H1 (cell line): ENCODE data around the gene PCDHGA3. TPM values are rescaled to one million over a fixed set of nuclear protein-coding genes. Genes with fewer than 3 reads are reported as not detected.
"Not testable (repeated sequence)": the region's sequence is repeated elsewhere in the genome, so short reads cannot be mapped to it uniquely, and the experiment has no call there.

Experiments used
- CTCF ChIA-PET: fragments of 300-600 bp; sonication (Branson Sonifier 250); formaldehyde crosslinking; loops from one replicate; lab custom pipeline; 2021; ENCODE audit not compliant: partially characterized antibody; lab: Charles Lee
- POLR2A ChIA-PET: fragments of 300-600 bp; sonication (Branson Sonifier 250); formaldehyde crosslinking; loops from one replicate; lab custom pipeline; 2021; ENCODE audit warnings: inconsistent platforms; ENCODE audit not compliant: partially characterized antibody; lab: Charles Lee
- DNase-seq, 2 experiments: peaks; one replicate each; pipeline versions ENCODE4 v3.0.0 to v3.0.0-alpha.2; 2010 to 2022; ENCODE audit warnings: low spot score in 2 of 2, low read depth in 1 of 2, mixed read lengths in 1 of 2
- FAIRE-seq: peaks from 2 replicates; lab custom pipeline; 2011; peaks lifted over from hg19 to GRCh38; lab: Jason Lieb, UNC
- H2AFZ ChIP-seq: 2 replicates; pipeline ENCODE4 v1.8.1; 2012; ENCODE audit warnings: low read length, inconsistent platforms
- H2AK5ac ChIP-seq: 2 replicates; pipeline ENCODE4 v1.6.1; 2013; ENCODE audit warnings: low read depth, low read length
- H2BK120ac ChIP-seq: replicated peaks from 2 replicates; pipeline ENCODE3; 2013; ENCODE audit warnings: low read depth, low read length, inconsistent platforms
- H2BK12ac ChIP-seq: 2 replicates; pipeline ENCODE4 v1.6.1; 2013; ENCODE audit warnings: low read depth, low read length
- H2BK15ac ChIP-seq: 2 replicates; pipeline ENCODE4 v1.6.1; 2013; ENCODE audit warnings: low read length
- H2BK20ac ChIP-seq: 2 replicates; pipeline ENCODE4 v1.6.1; 2013; ENCODE audit warnings: low read length
- H2BK5ac ChIP-seq: 2 replicates; pipeline ENCODE4 v1.6.1; 2013; ENCODE audit warnings: low read depth, low read length
- H3K14ac ChIP-seq: 2 replicates; pipeline ENCODE4 v1.6.1; 2013; ENCODE audit warnings: inconsistent platforms; ENCODE audit not compliant: insufficient read length
- H3K18ac ChIP-seq: 2 replicates; pipeline ENCODE4 v1.6.1; 2013; ENCODE audit warnings: low read length; ENCODE audit errors: extremely low read depth
- H3K23ac ChIP-seq: 2 replicates; pipeline ENCODE4 v1.6.1; 2013; ENCODE audit warnings: inconsistent platforms; ENCODE audit not compliant: insufficient read length
- H3K23me2 ChIP-seq: 2 replicates; pipeline ENCODE4 v1.6.1; 2013; ENCODE audit warnings: low read depth, low read length
- H3K27ac ChIP-seq: 2 replicates; pipeline ENCODE4 v1.6.1; 2011; ENCODE audit warnings: low read depth, low read length, inconsistent platforms
- H3K27me3 ChIP-seq, 4 experiments: replicated peaks in 1 of 4; 1 replicate in 1 of 4; 2 replicates in 3 of 4; pipeline versions ENCODE4 v1.6.1 to v1.8.1; 2011 to 2013; ENCODE audit warnings: low read length in 3 of 4, mild to moderate bottlenecking in 3 of 4, inconsistent platforms in 2 of 4, mixed read lengths in 2 of 4, moderate library complexity in 1 of 4; ENCODE audit not compliant: control insufficient read depth in 3 of 4, insufficient read depth in 3 of 4; ENCODE audit errors: extremely low read depth in 1 of 4
- H3K36me3 ChIP-seq, 4 experiments: 2 replicates each; pipeline versions ENCODE4 v1.6.1 to v1.8.1; 2011 to 2013; ENCODE audit warnings: mild to moderate bottlenecking in 4 of 4, low read length in 3 of 4, moderate library complexity in 2 of 4, control low read depth in 1 of 4, inconsistent platforms in 1 of 4; ENCODE audit not compliant: insufficient read depth in 4 of 4, control insufficient read depth in 2 of 4
- H3K4ac ChIP-seq: replicated peaks from 2 replicates; pipeline ENCODE3; 2013; ENCODE audit warnings: low read length, low read depth, mixed read lengths, inconsistent platforms; ENCODE audit not compliant: insufficient read length
- H3K4me1 ChIP-seq, 4 experiments: replicated peaks in 1 of 4; 1 replicate in 1 of 4; 2 replicates in 3 of 4; pipeline versions ENCODE4 v1.6.1 to v1.8.1; 2011 to 2013; ENCODE audit warnings: low read length in 3 of 4, inconsistent platforms in 2 of 4, mixed read lengths in 1 of 4; ENCODE audit not compliant: insufficient read depth in 4 of 4, control insufficient read depth in 3 of 4
- H3K4me2 ChIP-seq, 2 experiments: 2 replicates each; pipeline versions ENCODE4 v1.6.1 to v1.8.1; 2011 to 2013; ENCODE audit warnings: low read depth in 2 of 2, low read length in 2 of 2, control low read depth in 1 of 2, inconsistent platforms in 1 of 2, mild to moderate bottlenecking in 1 of 2; ENCODE audit not compliant: insufficient read depth in 1 of 2
- H3K4me3 ChIP-seq, 4 experiments: fragments of 200-600, 300-600 bp in 1 of 4; sonication (generic), shearing (Covaris generic), sonication (Bioruptor Twin) in 1 of 4; 2 replicates each; pipeline versions ENCODE4 v1.5.1 to v1.8.1; 2011 to 2016; ENCODE audit warnings: low read length in 4 of 4, low read depth in 3 of 4, control low read depth in 2 of 4, inconsistent platforms in 2 of 4, mild to moderate bottlenecking in 2 of 4, mixed read lengths in 1 of 4, moderate library complexity in 1 of 4; ENCODE audit not compliant: insufficient read depth in 2 of 4; ENCODE audit errors: extremely low read depth in 1 of 4
- H3K56ac ChIP-seq: replicated peaks from 2 replicates; pipeline ENCODE3; 2013; ENCODE audit warnings: low read depth, mild to moderate bottlenecking, mixed read lengths, low read length, inconsistent platforms; ENCODE audit not compliant: insufficient read length
- H3K79me1 ChIP-seq: 2 replicates; pipeline ENCODE4 v1.6.1; 2013; ENCODE audit warnings: low read depth, low read length, control low read depth
- H3K79me2 ChIP-seq, 2 experiments: 2 replicates each; pipeline versions ENCODE4 v1.6.1 to v1.8.1; 2012 to 2013; ENCODE audit warnings: low read length in 2 of 2, mild to moderate bottlenecking in 2 of 2, inconsistent platforms in 1 of 2; ENCODE audit not compliant: insufficient read depth in 2 of 2, control insufficient read depth in 1 of 2
- H3K9ac ChIP-seq, 4 experiments: replicated peaks in 1 of 4; 1 replicate in 1 of 4; 2 replicates in 3 of 4; pipeline versions ENCODE4 v1.6.1 to v1.8.1; 2011 to 2013; ENCODE audit warnings: low read depth in 3 of 4, low read length in 3 of 4, control low read depth in 2 of 4, mild to moderate bottlenecking in 2 of 4, moderate library complexity in 2 of 4, inconsistent platforms in 1 of 4; ENCODE audit errors: extremely low read depth in 1 of 4
- H3K9me3 ChIP-seq, 2 experiments: 2 replicates each; pipeline versions ENCODE4 v1.6.1 to v1.8.1; 2012 to 2013; ENCODE audit warnings: mild to moderate bottlenecking in 2 of 2, moderate library complexity in 2 of 2, control low read depth in 1 of 2, inconsistent platforms in 1 of 2, low read depth in 1 of 2, low read length in 1 of 2, mixed read lengths in 1 of 2; ENCODE audit not compliant: insufficient read depth in 2 of 2
- H4K20me1 ChIP-seq, 2 experiments: replicated peaks in 1 of 2; 2 replicates each; pipeline versions ENCODE3 to v1.8.1; 2011 to 2013; ENCODE audit warnings: inconsistent platforms in 2 of 2, low read length in 2 of 2, mild to moderate bottlenecking in 1 of 2; ENCODE audit not compliant: insufficient read depth in 2 of 2, control insufficient read depth in 1 of 2
- H4K5ac ChIP-seq: 2 replicates; pipeline ENCODE4 v1.6.1; 2013; ENCODE audit warnings: low read length, low read depth, mixed read lengths, inconsistent platforms; ENCODE audit not compliant: insufficient read length
- H4K8ac ChIP-seq: 2 replicates; pipeline ENCODE4 v1.8.0; 2013; ENCODE audit warnings: mild to moderate bottlenecking, moderate library complexity, low read length, inconsistent platforms; ENCODE audit not compliant: insufficient read depth; ENCODE audit errors: extremely low read depth
- H4K91ac ChIP-seq: replicated peaks from 2 replicates; pipeline ENCODE3; 2013; ENCODE audit warnings: low read length, mixed read lengths, inconsistent platforms; ENCODE audit not compliant: insufficient read length
- WGBS, 2 experiments: shearing (Covaris generic) in 1 of 2; methylation state at CpG; one replicate each; pipeline versions ENCODE4 v1.1.6 to v1.1.7; 2013 to 2015; ENCODE audit warnings: low lambda C conversion rate in 2 of 2, mixed read lengths in 2 of 2, inconsistent platforms in 1 of 2, low coverage in 1 of 2, missing lambda C conversion rate in 1 of 2; ENCODE audit not compliant: insufficient replicate concordance in 2 of 2, insufficient coverage in 1 of 2, insufficient read length in 1 of 2; ENCODE audit errors: extremely low coverage in 1 of 2, missing lambda C conversion rate in 1 of 2; 5-methylcytosine and 5-hydroxymethylcytosine counted together
- polyA plus RNA-seq, 7 experiments: library from polyadenylated mRNA; depleted of rRNA in 3 of 7; stranded (reverse) in 5 of 7; unstranded in 2 of 7; fragments of >200 nt in 5 of 7; fragments of 200-250 nt in 2 of 7; gene quantifications; 1 replicate in 5 of 7; 2 replicates in 1 of 7; 4 replicates in 1 of 7; pipeline versions ENCODE4 v1.2.1 to v1.2.3, GENCODE V29; 2011 to 2013; ENCODE audit warnings: missing spikeins in 2 of 7, mixed read lengths in 2 of 7
- total RNA-seq: library from RNA; stranded (reverse); fragmentation: NEBNext Ultra II Directional; extraction: Animal tissue kit (Norgen Biotek cat#: 25700); gene quantifications from 2 replicates; pipeline ENCODE4 v1.2.1, GENCODE V29; 2021

Gene PCDHGA3
- total and polyA plus RNA-seq, 2 of the 8 experiments (the other 6 are each of a cell fraction or from before 2014, with no cell fraction given): 0.15 to 0.39 TPM

DNA sequence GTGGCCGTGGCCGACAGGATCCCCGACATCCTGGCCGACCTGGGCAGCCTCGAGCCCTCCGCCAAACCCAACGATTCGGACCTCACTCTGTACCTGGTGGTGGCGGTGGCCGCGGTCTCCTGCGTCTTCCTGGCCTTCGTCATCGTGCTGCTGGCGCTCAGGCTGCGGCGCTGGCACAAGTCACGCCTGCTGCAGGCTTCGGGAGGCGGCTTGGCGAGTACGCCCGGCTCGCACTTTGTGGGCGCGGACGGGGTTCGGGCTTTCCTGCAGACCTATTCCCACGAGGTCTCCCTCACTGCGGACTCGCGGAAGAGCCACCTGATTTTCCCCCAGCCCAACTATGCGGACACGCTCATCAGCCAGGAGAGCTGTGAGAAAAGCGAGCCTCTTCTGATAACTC lies 2.4 kb downstream of the PCDHGA3 start:
- H2BK15ac ChIP-seq, H3K4ac ChIP-seq, H3K79me1 ChIP-seq, H4K91ac ChIP-seq, H3K18ac ChIP-seq, H3K9ac ChIP-seq, H3K4me2 ChIP-seq, H3K14ac ChIP-seq, H3K23ac ChIP-seq, H4K5ac ChIP-seq, H3K4me3 ChIP-seq, POLR2A ChIA-PET, H4K8ac ChIP-seq, H2BK120ac ChIP-seq, FAIRE-seq, H3K27me3 ChIP-seq, H3K36me3 ChIP-seq, H3K27ac ChIP-seq, DNase-seq, H3K56ac ChIP-seq, H2BK20ac ChIP-seq, H2BK5ac ChIP-seq, H2AK5ac ChIP-seq, H2AFZ ChIP-seq, H4K20me1 ChIP-seq, H3K79me2 ChIP-seq, H3K23me2 ChIP-seq, H3K4me1 ChIP-seq, H2BK12ac ChIP-seq: not testable (repeated sequence)
- peaks cover 24 to 25% of the 10 kb centered on the region in 2 experiments for H3K9me3 ChIP-seq
- CTCF ChIA-PET: interaction anchor here (1.3 to 3.8 kb wide), 7 partner anchors 10 to 122 kb away, joined by 3 to 15 read pairs (median 10); partner anchors contain the start of genes PCDHB14 and PCDHB15
- 94% methylated on average over 18 of the region's 35 CpGs; no CpG with 5 or more reads in 1 of the 2 experiments for WGBS, 2 experiments
